HG03378 (cell line): ENCODE measurements around the gene KIAA0825.
A peak's percentile ranks its signal among the peaks of the same experiment; 100 is the strongest.

Experiments
- ATAC-seq: cut with Tn5 transposase; IDR thresholded peaks from one replicate; pipeline ENCODE4 v1.9.1; 2021; ENCODE audit warnings: mild to moderate bottlenecking, moderate library complexity; ENCODE audit not compliant: unreplicated experiment

KIAA0825 gene

DNA sequence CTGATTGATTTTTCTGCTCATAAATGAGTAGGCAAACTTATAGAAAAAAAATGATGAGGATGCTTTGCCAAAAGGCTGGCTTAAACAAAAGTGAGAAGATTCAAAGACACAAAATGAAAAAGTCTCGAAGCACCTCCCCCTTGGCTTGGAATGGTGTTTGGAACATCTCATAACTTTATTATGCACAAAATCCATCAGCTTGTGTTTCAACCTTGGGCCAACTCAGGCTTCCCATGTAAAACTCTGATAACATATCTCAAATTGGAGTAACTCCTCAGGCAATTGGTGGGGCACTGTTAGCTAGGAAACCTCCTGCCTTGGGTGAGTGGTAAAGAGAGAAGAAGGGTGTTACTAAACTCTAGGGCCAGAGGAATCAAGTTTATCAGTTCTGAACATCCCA, 176.3 kb downstream of the KIAA0825 start:
- no peak for ATAC-seq

DNA sequence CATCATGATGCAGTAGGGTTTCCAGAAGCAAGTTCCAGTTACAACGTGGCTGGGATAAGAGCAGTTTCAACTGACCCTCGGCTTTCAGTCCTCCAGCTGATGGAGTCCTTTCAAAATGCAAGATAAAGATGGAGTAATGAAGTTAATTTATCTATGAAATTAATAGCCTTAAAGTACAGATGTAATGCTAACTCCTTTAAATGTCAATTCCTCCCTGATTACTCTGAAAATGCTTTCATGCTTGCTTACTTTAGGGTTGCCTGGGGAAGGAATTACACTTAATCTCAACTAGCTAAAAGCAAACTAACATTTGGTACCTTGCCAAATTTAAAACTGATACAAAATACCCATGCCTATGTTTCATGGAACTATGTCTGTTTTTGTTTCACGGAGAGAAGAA, 178.4 kb downstream of the KIAA0825 start:
- no peak for ATAC-seq

DNA sequence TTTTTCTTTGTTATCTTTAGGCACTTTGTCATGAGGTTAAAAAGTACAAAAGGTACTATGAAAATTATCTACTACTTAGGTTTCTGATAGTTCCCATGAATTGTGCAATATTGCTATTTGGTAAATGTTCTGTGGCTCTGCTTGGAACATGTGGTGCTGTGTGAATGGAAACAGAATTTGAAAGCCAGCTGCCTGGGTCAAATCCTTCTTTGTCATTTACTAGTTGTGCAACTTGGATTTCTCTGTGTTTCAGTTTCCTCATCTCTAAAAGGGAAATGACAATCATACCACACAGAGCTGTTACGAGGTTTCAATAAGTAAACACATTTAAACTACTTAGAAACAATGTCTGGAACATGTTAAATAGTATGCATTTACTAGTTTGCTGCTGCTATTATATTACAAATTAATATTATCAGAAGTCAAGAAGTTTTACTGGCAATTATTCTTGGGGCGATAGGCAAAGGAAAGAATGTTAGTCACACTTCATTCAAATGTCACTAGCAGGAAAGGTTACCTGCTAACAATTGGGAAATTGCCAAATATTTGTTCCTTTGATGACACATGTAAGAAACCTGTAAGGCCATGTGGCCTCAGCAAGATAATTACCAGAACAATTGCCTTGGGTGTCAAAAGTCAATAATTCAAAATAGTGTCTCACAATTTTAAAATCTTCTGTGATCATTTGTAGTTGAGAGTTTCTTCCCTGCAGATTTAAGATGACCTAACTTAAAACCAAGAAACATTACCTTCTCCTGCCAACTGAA, 184.8 kb downstream of the KIAA0825 start:
- ATAC-seq, result no peak

DNA sequence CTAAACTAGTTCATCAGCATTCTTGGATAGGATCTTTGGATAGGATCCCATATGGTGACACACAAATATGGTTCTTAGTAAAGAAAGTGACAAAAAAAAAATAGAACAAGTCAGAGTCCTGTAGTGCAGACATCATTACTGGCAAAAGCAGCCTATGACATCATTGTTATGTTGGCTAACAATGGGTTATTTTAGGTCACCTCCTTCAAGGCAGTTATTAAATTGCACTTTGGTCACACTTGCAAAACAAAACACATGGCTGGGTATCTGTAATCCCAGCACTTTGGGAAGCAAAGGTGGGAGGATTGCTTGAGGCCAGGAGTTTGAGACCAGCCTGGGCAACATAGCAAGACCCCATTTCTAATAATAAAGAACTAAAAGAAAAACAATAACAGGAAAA, 185.9 kb downstream of the KIAA0825 start:
- ATAC-seq, result no peak

DNA sequence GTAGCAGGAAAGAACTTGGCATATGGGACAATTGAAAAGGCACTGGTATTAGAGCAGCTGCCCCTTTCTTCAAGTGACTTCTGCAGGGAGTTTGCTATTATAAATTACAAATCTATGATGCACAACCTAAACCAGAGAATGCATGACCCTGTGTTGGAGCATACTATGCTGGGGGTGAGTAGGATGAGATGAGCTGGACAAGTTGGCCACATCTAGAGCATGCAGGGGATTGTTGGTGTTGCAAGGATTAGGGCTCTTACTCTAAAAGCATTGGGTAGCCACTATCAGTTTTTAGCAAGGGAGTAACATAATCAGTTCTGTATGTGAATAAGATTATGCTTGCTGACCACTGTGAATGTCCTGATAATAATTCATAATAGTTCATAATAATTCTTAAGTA, 186.7 kb downstream of the KIAA0825 start:
- ATAC-seq, result no peak

DNA sequence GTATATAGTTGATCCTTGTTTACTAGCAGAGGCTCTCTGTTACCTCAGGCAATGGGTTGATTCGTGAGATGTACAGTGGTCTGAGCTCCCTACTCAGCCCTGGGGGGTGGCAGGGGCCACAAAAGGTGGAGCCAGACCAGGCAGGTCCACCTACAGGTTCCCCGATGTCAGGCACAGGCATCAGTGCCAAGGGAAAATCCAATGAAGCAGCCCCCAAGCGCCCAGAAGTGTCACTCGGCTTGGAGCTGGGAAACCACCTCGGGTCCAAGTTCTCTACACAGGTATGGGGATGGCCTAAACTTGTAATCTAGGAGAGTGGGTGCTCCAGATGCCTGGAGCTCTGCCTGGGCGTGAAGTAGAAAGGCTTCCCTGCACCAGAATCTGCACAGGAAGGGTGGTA, 188.8 kb downstream of the KIAA0825 start:
- no peak for ATAC-seq

DNA sequence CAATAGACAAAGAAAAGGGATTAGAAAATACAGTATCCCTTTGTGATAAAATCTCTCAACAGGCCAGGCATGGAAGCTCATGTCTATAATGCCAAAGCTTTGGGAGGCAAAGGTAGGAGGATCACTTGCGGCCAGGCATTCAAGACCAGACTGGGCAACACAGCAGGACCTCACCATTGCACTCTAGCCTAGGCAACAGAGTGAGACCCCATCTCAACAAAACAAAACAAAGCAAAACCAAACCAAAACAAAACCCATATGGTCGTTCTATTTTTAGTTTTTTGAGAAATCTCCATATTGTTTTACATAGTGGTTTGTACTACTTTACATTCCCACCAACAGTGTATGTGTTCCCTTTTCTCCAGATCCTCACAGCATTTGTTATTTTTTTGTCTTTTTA, 193.0 kb downstream of the KIAA0825 start:
- ATAC-seq, result no peak

DNA sequence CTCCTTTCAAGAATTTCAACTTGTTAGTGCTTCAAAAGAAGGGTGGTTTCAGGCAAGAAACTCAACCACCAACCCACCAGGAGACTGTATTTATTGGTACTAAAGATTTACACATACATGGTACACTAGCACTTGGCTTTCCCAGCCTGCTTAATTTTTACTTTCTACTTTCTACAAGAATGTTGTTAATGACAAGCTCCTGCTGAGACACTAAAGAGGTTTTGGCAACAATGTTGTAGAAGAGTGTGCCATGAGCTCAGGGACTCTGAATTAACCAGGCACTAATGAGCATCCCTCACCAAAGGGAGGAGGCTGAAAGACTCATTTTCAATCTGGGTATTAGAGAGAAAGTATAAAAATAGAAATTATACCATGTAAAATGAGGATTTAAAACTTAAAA, 195.0 kb downstream of the KIAA0825 start:
- no peak for ATAC-seq

DNA sequence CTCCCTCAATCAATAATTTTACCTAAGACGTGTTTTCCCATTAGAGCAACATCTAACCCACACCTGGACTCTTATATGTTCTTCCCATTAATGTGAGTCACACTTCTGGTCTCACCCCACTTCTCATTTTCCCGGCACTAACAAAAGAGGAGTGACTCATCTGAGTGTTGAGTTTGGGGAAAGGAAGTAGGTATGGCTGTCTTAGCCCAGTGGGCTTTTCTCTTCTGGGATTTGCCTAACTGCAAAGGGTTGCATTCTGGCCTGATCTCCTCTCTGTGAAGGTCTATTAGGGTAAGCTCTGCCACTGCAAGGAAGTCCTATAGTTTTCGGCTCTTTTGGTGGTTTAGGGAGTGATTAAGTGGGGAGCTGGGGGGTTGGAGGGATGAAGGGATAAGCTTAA, 195.6 kb downstream of the KIAA0825 start:
- no peak for ATAC-seq

DNA sequence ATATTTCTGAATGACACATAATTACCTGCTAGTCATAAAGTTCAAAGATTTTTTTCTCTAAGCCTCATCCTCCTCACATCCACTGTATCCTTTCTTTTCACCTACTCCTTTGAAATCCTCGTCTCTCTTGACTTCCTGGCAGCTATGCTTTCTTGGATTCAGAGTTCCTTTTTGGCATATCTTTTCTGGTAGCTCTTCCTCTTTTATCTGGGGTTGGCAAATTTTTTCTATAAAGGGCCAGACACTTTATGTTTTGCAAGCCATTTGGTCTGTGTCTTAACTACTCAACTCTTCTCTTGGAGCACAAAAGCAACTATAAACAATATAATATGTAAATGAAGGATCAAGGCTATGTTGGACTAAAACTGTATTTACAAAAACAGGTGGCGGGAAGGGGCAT, 197.5 kb downstream of the KIAA0825 start:
- ATAC-seq, result no peak

DNA sequence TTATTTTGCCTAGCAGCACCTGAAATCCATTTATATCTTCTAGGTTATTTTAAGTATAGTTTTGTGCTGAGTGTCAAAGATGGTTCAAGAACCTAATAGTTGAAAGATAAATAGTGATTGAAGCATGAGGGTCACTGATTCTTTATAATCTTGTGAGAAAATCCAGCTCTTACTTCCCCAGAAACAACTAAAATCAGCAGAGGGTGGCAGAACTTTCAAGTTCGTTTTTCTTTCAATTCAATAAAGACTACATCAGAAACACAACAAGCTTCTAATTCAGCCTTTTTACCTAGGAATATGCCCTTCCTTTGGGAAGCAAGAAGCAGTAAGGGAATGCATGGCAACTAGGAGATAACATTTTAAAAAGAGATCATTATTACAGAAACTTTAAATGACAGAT, 202.6 kb downstream of the KIAA0825 start:
- ATAC-seq, result no peak

DNA sequence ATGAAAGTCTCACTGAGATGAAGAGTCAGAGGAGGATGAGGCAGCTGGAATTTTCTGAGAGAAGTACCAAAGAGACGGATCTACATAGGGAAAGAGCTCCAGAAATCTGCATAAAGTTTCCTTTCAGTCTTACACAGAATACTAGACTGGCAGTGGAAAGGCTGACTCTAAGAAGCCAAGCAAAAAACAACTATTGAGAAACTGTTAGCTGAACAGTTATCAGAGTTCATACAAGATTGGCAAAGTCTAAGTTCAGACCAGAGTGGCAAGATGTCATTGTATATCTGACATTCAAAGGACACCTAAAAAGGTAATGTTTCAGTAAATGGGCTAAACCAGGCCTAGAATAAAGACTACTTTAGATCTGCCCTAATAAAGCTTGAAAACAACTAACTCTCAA, 209.0 kb downstream of the KIAA0825 start:
- ATAC-seq, result no peak

DNA sequence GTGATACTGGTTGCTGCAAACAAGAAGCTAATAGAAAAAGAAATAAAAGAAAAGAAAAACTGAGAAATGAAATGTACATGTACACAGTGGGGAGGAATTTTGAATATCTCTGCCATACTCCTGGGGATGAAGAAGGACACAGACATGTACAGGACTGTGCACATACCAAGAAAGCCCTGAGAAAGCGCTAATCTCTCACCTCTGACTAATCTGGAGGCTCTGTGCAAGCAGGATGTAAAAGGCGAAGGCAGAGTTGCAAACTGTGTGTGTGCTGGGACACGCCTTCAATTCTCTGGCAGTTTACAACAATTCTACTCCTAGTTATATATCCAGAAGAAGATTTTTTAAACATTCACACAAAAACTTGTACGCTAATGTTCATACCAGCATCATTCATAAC, 211.4 kb downstream of the KIAA0825 start:
- ATAC-seq, result no peak

DNA sequence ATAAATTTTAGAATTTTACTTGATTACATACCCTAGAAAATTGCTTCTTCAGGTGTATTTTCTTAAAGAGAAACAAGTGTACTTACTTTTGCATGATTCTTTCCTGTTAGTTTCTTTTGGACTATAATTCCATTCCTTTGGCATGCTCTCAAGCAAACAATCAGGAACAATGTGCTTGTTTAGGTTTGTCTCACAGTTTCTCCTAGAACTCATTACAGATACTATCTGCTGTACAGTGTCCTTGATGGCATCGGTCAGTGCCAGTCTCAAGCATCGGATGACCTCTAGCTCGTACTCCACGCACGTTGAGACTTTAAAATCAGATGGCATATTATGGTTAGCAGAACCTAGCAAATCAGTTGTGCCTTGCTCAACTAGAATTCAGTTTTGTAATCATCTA, 214.9 kb downstream of the KIAA0825 start:
- ATAC-seq, result no peak

DNA sequence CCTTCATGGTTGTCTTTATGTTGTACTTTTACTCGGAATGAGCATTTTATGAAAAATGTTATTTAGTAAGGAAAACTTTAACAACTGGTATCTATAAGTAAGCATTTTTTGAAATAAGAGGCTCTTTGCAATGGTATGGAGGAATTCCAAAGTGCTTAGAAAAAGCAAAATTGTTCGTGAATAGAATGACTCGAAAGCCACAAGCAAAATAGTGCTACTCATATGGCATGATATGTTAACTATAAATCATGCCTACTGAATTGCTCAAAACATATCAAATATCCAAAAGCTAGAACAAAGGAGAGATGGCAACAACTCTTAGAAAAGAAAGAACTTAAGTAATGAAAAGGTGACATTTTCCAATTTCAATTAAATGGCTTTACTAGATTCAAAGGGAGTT, 216.3 kb downstream of the KIAA0825 start:
- ATAC-seq, result no peak

DNA sequence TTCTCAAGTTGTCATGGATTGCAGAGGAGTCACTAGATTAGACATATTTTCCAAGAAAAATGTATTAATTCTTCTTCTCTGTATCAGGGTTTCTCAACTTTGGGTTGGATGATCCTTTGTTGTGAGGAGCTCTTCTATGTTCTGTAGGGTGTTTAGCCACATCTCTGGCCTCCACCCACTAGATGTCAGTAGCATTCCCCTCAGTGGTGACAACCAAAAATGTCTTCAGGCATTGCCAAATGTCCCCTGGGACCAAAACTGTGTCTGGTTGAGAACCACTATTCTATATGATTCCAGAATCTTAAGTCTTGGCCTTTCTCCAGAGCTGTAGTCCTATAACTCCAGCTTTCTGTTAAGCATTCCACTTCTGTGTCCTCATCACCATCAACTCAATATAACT, 220.9 kb downstream of the KIAA0825 start:
- peak; percentile 67 for ATAC-seq

DNA sequence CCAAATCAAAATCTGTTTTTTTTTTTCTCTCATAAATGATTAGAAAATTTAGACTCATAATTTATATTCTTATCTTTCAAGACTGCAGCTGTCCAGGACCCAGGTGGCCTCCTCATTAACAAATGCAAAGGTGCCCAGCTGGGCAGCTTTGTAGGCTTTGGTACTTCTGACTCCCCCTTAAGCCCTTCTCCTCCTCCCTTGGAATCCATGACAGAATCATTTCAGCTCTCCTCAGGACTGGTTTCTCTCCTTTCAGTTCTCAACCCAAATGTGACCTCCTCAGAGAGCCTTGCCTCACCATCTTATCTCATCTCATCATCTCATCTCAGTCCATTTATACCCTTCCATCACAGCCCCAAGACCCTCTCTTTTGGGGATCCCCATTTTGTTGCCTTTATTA, 221.7 kb downstream of the KIAA0825 start:
- ATAC-seq, result no peak

DNA sequence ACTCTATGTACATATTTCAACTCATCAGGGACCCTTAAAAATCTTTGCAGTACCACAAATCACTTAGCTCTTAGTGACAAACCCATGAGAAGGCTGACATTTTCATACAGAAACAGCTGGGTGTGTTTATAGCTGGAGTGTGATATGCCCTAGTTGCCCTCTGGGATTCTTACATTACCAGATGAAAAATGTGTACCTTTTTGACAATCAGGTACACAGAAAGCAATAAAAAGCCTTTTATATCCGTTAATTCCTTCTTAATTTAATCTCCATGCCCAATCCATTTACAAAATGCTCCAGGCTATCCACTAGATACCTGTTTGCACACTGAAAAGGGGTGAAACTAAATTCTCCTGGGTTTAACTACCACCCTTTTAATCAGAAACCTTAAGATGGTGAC, 222.9 kb downstream of the KIAA0825 start:
- no peak for ATAC-seq

DNA sequence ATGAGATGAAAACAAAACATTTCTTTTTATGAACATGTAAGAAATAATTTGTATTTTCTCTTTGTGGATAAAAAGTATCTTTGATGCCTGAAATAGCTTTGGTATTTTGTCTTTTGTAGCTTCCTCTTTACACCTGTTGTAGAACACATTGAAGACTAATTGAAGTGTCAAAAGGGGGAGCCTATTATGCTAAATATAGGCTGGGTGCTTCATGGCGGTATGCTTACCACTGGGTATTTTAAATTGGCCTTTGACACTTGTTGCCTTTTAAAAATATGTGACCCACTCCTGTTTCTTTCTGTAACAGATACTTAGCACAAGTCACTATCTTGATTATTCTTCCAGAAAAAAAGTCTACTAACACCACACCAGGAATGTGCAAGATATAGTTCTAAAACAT, 226.4 kb downstream of the KIAA0825 start:
- ATAC-seq, result no peak

DNA sequence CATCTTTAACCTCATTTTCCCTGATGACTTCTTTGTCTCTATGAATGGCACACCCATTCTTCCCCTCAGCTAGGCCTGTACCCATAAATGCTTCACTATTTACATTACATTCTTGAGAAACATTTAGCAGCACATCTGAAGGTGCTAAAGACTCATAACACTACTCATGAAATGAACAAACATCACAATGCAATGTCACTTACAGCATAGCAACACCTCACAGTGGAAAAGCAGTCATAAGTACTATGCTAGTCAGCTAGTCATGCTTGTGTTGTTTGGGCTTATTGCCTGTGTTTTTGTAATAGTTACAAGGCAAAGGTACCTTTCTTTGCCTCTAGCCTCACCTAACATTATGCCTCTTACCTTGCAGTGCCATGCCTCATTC, 228.9 kb downstream of the KIAA0825 start:
- no peak for ATAC-seq

DNA sequence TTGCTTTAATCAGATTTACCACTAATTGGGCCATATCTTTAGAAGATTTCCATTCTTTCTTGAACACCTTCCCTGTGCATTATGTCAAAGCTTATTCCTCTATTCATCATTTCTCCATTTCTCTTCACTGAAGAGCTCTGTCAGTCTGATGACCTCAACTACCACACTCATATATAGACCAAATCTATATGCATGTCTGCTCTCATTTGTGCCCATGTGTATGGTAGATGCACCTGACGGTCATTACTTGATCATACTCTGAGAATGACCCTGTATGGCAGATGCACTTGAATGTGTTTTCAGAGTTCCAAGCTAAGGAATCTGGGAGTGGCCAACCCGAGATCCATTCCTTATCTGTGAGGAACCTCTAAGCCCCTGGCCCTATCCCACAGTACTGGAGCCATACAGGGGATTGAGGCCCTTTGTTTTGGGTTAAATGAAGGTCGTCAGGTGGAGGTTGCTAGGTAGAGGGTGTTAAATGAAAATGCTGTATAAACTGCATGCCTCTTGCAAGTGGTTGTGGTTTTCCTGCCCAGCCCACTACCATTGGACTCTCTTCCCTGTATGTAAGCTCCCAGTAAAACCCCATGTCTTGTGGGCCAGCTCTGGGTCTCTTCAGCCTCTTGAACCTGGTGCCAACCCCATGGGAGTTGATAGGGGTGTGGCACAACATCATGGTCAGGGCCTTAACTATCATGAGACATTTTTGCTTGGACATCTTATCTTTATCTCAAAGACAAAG, 229.5 kb downstream of the KIAA0825 start:
- ATAC-seq, result no peak

DNA sequence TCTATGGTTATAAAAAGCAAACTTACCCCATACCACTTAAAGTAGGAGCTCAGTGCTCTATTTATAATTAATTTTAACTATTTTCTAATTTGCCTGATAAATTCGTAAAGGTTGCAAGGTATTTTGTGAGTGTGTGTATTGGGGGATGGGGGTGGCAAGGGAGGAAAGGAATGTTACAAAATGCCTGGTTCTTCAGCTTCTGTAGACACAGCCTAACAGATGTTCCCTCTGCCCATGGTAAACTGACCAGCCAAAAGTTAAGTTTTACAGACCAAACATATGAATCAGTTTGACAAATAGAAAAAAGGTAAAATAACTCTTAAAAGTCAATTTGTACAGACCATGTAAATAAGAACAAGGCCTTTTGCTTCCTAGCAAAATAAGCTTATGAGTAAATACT, 232.6 kb downstream of the KIAA0825 start:
- no peak for ATAC-seq

DNA sequence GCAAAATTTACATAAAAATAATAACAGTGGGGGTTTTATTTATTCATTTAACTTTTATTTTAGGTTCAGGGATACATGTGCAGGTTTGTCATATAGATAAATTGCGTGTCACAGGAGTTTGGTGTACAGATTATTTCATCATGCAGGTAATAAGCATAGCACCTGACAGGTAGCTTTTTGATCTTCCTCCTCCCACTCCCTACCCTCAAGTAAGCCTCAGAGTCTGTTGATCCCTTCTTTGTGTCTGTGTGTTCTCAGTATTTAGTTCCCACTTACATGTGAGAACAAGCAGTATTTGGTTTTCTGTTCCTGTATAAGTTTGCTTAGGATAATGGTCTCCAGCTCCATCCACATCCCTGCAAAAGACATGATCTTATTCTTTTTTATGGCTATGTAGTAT, 240.3 kb downstream of the KIAA0825 start:
- no peak for ATAC-seq
